ENCODE data around the gene CLSTN2.

Gene CLSTN2

DNA sequence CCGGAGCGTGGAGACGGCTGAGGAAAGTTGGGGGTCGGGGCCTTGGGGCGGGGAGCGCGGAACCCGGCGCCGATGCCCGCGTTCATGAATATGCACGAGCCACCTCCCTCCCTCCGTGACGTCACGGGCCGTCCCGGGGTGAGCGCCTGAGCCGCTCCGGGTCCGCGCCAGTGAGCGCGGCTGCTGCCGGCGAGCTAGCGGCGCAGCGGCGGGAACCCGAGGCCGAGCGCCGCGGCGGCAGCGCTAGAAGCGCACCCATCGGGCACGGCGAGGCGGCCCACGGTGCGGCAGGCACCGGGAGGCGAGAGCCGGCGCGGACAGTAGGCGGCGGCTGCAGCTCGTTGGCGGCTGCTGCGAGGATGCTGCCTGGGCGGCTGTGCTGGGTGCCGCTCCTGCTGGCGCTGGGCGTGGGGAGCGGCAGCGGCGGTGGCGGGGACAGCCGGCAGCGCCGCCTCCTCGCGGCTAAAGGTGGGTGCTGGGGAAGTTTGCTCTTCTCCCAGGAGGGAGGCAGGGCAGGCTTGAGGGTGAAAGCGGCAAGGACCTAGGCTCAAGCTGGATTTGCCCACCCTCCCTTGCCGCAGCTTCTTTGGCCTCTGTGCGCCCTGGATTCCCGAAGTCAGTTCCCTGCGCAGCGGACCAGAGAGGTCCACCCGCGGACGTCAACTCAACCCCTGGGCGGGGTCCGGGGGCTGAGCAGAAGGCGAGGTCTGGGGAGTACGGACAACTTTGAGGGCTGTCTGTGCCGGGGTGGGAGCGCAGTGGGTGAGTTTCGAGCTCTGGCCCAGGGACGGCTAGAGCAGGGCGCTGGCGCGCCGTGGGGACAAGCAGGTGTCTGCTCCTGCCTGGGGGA, at the start of gene CLSTN2:
CLSTN2 (plus strand) TSS at position 170 of the 850 bp plus-strand sequence.
- Histone ChIP-seq H4K20me1 (ENCODE audit: insufficient read depth) (no peaks in the 10 kb centered on the region), H3K4me1 (ENCODE audit: low read depth, poor library complexity, severe bottlenecking) (peaks cover 8% of the 10 kb centered on the region), H3K9ac (peak within 1 kb of the TSS; percentile 7; the same call in 1 of the 2 replicates), H3K79me2 (ENCODE audit: insufficient read depth, low read depth) (no peaks in the 10 kb centered on the region), H3K4me3 (IDR thresholded peaks at IDR 0.05; ENCODE audit: insufficient read depth, low read depth, low read length) (no peak within 1 kb of the TSS), H3K27me3 (ENCODE audit: insufficient read depth, low read depth) (peaks cover 6% of the 10 kb centered on the region; the same call in 1 of the 2 replicates), H3K36me3 (ENCODE audit: insufficient read depth) (no peaks in the 10 kb centered on the region), H3K27ac (no peak within 1 kb of the TSS), H3K4me2 (peak within 1 kb of the TSS; percentile 88), H2AFZ (ENCODE audit: low read depth) (peak within 1 kb of the TSS; percentile 96)
- TF ChIP-seq, protein P1, sequence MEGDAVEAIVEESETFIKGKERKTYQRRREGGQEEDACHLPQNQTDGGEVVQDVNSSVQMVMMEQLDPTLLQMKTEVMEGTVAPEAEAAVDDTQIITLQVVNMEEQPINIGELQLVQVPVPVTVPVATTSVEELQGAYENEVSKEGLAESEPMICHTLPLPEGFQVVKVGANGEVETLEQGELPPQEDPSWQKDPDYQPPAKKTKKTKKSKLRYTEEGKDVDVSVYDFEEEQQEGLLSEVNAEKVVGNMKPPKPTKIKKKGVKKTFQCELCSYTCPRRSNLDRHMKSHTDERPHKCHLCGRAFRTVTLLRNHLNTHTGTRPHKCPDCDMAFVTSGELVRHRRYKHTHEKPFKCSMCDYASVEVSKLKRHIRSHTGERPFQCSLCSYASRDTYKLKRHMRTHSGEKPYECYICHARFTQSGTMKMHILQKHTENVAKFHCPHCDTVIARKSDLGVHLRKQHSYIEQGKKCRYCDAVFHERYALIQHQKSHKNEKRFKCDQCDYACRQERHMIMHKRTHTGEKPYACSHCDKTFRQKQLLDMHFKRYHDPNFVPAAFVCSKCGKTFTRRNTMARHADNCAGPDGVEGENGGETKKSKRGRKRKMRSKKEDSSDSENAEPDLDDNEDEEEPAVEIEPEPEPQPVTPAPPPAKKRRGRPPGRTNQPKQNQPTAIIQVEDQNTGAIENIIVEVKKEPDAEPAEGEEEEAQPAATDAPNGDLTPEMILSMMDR (conservative IDR thresholded peaks at IDR 0.05; ENCODE audit: low read depth, low read length) = no peak

DNA sequence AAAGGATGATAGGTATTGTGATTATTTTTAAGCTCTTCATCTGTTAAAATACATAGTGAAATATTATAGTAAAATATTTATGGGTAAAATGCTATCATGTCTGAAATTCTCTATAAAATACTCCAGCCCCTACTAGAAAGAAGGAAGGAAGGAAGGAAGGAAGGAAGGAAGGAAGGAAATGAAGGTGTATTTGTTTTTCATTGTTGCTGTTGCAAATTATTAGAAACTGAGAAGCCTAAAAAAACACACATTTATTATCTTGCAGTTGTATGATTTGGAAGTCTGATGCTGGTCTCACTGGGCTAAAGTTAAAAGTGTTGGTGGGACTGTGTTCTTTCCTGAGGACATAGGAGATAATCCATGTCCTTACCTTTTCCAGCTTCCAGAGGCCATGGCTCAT, 47.6 kb upstream of the CLSTN2 start:
- Histone ChIP-seq H3K79me2 (ENCODE audit: insufficient read depth, low read depth) (no peaks in the 10 kb centered on the region), H3K36me3 (ENCODE audit: insufficient read depth) (no peaks in the 10 kb centered on the region), H3K4me2 (no peak overlapping the region), H3K27me3 (ENCODE audit: insufficient read depth, low read depth) (no peaks in the 10 kb centered on the region), H3K9ac (no peak overlapping the region), H4K20me1 (ENCODE audit: insufficient read depth) (no peaks in the 10 kb centered on the region), H2AFZ (ENCODE audit: low read depth) (no peak overlapping the region), H3K4me3 (IDR thresholded peaks at IDR 0.05; ENCODE audit: insufficient read depth, low read depth, low read length) (no peak overlapping the region), H3K27ac (no peak overlapping the region), H3K4me1 (ENCODE audit: low read depth, poor library complexity, severe bottlenecking) (no peaks in the 10 kb centered on the region)
- TF ChIP-seq, protein P1 (conservative IDR thresholded peaks at IDR 0.05; ENCODE audit: low read depth, low read length) = no peak

DNA sequence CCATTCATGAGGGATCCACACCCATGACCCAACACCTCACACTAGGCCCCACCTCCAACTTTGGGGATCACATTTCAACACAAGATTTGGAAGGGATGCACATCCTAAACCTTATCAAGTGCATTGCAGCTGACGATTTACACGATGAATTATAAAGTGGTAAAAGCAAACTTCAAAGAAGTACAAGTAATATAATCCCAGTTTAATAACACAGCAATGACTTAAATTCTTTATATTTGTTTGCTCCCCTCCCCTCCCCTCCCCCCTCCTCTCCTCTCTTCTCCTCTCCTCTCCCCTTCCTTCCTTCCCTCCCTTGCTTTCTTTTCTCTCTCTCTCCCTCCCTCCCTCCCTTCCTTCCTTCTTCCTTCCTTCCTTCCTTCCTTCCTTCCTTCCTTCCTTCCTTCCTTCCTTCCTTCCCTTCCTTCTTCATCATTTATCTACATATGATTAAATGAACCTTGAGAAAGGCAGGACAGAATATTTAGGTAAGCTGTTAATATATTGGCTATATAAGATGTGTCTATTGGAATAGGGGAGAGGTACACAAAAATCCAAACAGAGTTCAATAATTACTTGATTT, 46.3 kb upstream of the CLSTN2 start:
- Histone ChIP-seq H3K4me1 (ENCODE audit: low read depth, poor library complexity, severe bottlenecking) (no peaks in the 10 kb centered on the region), H3K27ac (no peak overlapping the region), H3K79me2 (ENCODE audit: insufficient read depth, low read depth) (no peaks in the 10 kb centered on the region), H3K4me3 (IDR thresholded peaks at IDR 0.05; ENCODE audit: insufficient read depth, low read depth, low read length) (no peak overlapping the region), H3K4me2 (no peak overlapping the region), H3K27me3 (ENCODE audit: insufficient read depth, low read depth) (no peaks in the 10 kb centered on the region), H3K9ac (no peak overlapping the region), H3K36me3 (ENCODE audit: insufficient read depth) (no peaks in the 10 kb centered on the region), H4K20me1 (ENCODE audit: insufficient read depth) (no peaks in the 10 kb centered on the region), H2AFZ (ENCODE audit: low read depth) (no peak overlapping the region)
- TF ChIP-seq, protein P1 (conservative IDR thresholded peaks at IDR 0.05; ENCODE audit: low read depth, low read length) = no peak

- H3K27me3 ChIP-seq (ENCODE audit: insufficient read depth, low read depth) = no peaks in the 10 kb centered on the region
- no peak overlapping the region for H3K4me2 ChIP-seq
- TF ChIP-seq, protein P1 (conservative IDR thresholded peaks at IDR 0.05; ENCODE audit: low read depth, low read length) = no peak
- no peaks in the 10 kb centered on the region for H3K36me3 ChIP-seq (ENCODE audit: insufficient read depth)
- H2AFZ ChIP-seq (ENCODE audit: low read depth) = no peak overlapping the region
- H3K9ac ChIP-seq = no peak overlapping the region
- H3K4me3 ChIP-seq (IDR thresholded peaks at IDR 0.05; ENCODE audit: insufficient read depth, low read depth, low read length) = no peak overlapping the region
- H3K4me1 ChIP-seq (ENCODE audit: low read depth, poor library complexity, severe bottlenecking) = no peaks in the 10 kb centered on the region
- H3K27ac ChIP-seq = no peak overlapping the region
- no peaks in the 10 kb centered on the region for H4K20me1 ChIP-seq (ENCODE audit: insufficient read depth)
- H3K79me2 ChIP-seq (ENCODE audit: insufficient read depth, low read depth) = no peaks in the 10 kb centered on the region
Observed at GRCh38 chr3:139893267-139893962, 41.6 kb upstream of the CLSTN2 start.
